ENCODE data around the gene C11orf21. TPM values are rescaled to one million over a fixed set of nuclear protein-coding genes. Genes with fewer than 3 reads are reported as not detected.

Gene C11orf21
- total and polyA plus RNA-seq, 2 of the 8 experiments (the other 6 are each of a cell fraction or from before 2014, with no cell fraction given): not detected

DNA sequence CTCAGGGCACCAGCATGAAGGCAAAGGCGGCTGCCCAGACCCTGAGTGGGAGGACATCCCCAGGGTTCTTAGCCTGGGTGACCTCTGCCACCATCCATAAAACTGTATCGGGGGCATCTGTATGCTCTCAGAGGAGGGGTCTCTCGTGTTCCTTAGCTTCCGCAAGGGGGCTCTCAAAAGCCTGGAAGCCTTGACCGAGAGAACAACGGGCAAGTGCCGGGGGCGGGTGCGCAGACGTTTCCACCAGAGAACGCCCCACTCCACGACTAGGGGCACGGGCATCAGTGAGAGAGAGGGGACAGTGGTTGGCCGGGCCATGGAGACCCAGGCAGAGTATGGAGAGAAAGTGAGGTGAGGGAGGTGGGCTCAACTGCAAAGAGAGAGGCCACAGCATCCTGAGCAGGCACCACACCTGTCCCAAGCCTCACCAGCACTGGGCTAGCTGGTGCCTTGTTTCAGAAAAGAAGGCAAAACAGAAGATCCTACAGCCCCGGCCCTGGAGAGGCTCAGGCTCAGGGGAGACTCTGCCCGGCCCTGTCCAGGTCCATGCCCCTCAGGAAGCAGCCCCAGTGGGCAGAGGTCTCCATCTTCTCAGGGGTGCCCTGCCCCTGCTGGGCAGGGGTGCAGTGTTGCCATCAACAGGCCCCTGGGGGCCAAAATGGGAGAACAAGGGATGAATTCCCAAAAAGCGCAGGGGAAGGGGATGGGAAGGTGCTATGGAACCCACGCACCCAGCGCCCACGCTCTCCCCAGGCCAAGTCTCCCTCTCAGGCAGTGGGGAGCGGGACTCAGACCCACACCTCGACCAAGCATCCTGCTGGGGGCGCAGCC lies 6.0 kb upstream of the C11orf21 start:
- H3K23ac ChIP-seq (ENCODE audit: insufficient read length): no peak overlapping the region
- H4K5ac ChIP-seq (ENCODE audit: insufficient read length, low read depth, low read length): no peak overlapping the region
- no peak overlapping the region for H3K4ac ChIP-seq (replicated peaks; ENCODE audit: insufficient read length, low read depth, low read length)
- H2AK5ac ChIP-seq (ENCODE audit: low read depth, low read length): no peak overlapping the region
- no peak for FAIRE-seq
- no peak overlapping the region for H4K91ac ChIP-seq (replicated peaks; ENCODE audit: insufficient read length, low read length)
- H3K56ac ChIP-seq (replicated peaks; ENCODE audit: insufficient read length, low read depth, low read length): no peak overlapping the region
- no peaks in the 10 kb centered on the region for H3K36me3 ChIP-seq (ENCODE audit: control insufficient read depth in 2 of 4, insufficient read depth in 4 of 4, low read length in 3 of 4)
- no peak overlapping the region for H4K8ac ChIP-seq (ENCODE audit: extremely low read depth, insufficient read depth, low read length)
- H3K4me2 ChIP-seq (ENCODE audit: insufficient read depth in 1 of 2, low read depth in 2 of 2, low read length in 2 of 2): no peak overlapping the region
- H2AFZ ChIP-seq (ENCODE audit: low read length): no peak overlapping the region
- ChIA-PET CTCF (ENCODE audit: partially characterized antibody) (interaction anchor here (1.3 to 14.9 kb wide), 9 partner anchors 8 to 129 kb away, joined by 3 to 333 read pairs (median 39); partner anchors contain the start of genes C11orf21, TSPAN32 and TSSC4), POLR2A (ENCODE audit: partially characterized antibody) (interaction anchor here (2.2 kb wide), 1 partner anchor 113 kb away, joined by 10 read pairs; no protein-coding TSS in a partner anchor)
- H3K79me1 ChIP-seq (ENCODE audit: low read depth, low read length): no peaks in the 10 kb centered on the region
- H3K27ac ChIP-seq (ENCODE audit: low read depth, low read length): no peak overlapping the region
- H3K79me2 ChIP-seq (ENCODE audit: control insufficient read depth in 1 of 2, insufficient read depth in 2 of 2, low read length in 2 of 2): no peaks in the 10 kb centered on the region
- H3K4me1 ChIP-seq (replicated peaks in 1 of 4; ENCODE audit: control insufficient read depth in 3 of 4, insufficient read depth in 4 of 4, low read length in 3 of 4): peaks cover 0 to 3% (median 0%) of the 10 kb centered on the region in 4 experiments; a peak in 1 of 7 replicates
- no peaks in the 10 kb centered on the region for H3K23me2 ChIP-seq (ENCODE audit: low read depth, low read length)
- H4K20me1 ChIP-seq (replicated peaks in 1 of 2; ENCODE audit: control insufficient read depth in 1 of 2, insufficient read depth in 2 of 2, low read length in 2 of 2): peaks cover 0 to 5% of the 10 kb centered on the region in 2 experiments
- no peak overlapping the region for H2BK15ac ChIP-seq (ENCODE audit: low read length)
- H2BK5ac ChIP-seq (ENCODE audit: low read depth, low read length): no peak overlapping the region
- no peak overlapping the region for H3K4me3 ChIP-seq (ENCODE audit: extremely low read depth in 1 of 4, insufficient read depth in 2 of 4, low read depth in 3 of 4, low read length in 4 of 4)
- no peak overlapping the region for H2BK20ac ChIP-seq (ENCODE audit: low read length)
- DNase-seq (ENCODE audit: low read depth in 1 of 2, low spot score in 2 of 2): no peak
- no peak overlapping the region for H3K14ac ChIP-seq (ENCODE audit: insufficient read length)
- H2BK120ac ChIP-seq (replicated peaks; ENCODE audit: low read depth, low read length): no peak overlapping the region
- no peaks in the 10 kb centered on the region for H3K9me3 ChIP-seq (ENCODE audit: insufficient read depth in 2 of 2, low read depth in 1 of 2, low read length in 1 of 2)
- no peak overlapping the region for H2BK12ac ChIP-seq (ENCODE audit: low read depth, low read length)
- no peaks in the 10 kb centered on the region for H3K27me3 ChIP-seq (replicated peaks in 1 of 4; ENCODE audit: control insufficient read depth in 3 of 4, extremely low read depth in 1 of 4, insufficient read depth in 3 of 4, low read length in 3 of 4)
- no peak overlapping the region for H3K9ac ChIP-seq (replicated peaks in 1 of 4; ENCODE audit: extremely low read depth in 1 of 4, low read depth in 3 of 4, low read length in 3 of 4)
- 87% methylated on average over 19 of the region's 23 CpGs; no CpG with 5 or more reads in 1 of the 2 experiments for WGBS, 2 experiments (ENCODE audit: extremely low coverage in 1 of 2, insufficient coverage in 1 of 2, insufficient read length in 1 of 2, insufficient replicate concordance in 2 of 2, low coverage in 1 of 2, low lambda C conversion rate in 2 of 2, missing lambda C conversion rate in 1 of 2)
- H3K18ac ChIP-seq (ENCODE audit: extremely low read depth, low read length): no peak overlapping the region
- TF ChIP-seq NANOG (IDR thresholded peaks at IDR 0.05; ENCODE audit: insufficient read depth, low read depth, low read length, poor library complexity, severe bottlenecking): no peak
- no peak for TF ChIP-seq CTBP2 (IDR thresholded peaks at IDR 0.05; ENCODE audit: borderline replicate concordance, insufficient read depth, insufficient read length, low read length)
- no peak for TF ChIP-seq BACH1 (IDR thresholded peaks at IDR 0.05; ENCODE audit: low read length)
- TF ChIP-seq PHF8 (conservative IDR thresholded peaks at IDR 0.05; ENCODE audit: low read depth, low read length): no peak
- TF ChIP-seq, protein P1, sequence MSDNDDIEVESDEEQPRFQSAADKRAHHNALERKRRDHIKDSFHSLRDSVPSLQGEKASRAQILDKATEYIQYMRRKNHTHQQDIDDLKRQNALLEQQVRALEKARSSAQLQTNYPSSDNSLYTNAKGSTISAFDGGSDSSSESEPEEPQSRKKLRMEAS (IDR thresholded peaks at IDR 0.05): no peak
- no peak for TF ChIP-seq NRF1 (IDR thresholded peaks at IDR 0.05; ENCODE audit: low read depth, low read length)
- TF ChIP-seq SIRT6 (IDR thresholded peaks at IDR 0.05; ENCODE audit: low read length): no peak
- no peak for TF ChIP-seq GTF2F1 (IDR thresholded peaks at IDR 0.05; ENCODE audit: borderline replicate concordance, low read depth, low read length)
- TF ChIP-seq RXRA (IDR thresholded peaks at IDR 0.05; ENCODE audit: insufficient read depth, low read depth, low read length): no peak
- TF ChIP-seq CEBPB (IDR thresholded peaks at IDR 0.05; ENCODE audit: low read depth, low read length): no peak
- TF ChIP-seq EGR1 (IDR thresholded peaks at IDR 0.05; ENCODE audit: borderline replicate concordance, low read depth, low read length): no peak
- TF ChIP-seq SIX5 (IDR thresholded peaks at IDR 0.05; ENCODE audit: low read depth, low read length): no peak

All from H1 (cell line).